ENCODE data around the gene MRPL41. TPM values are rescaled to one million over a fixed set of nuclear protein-coding genes. Genes with fewer than 3 reads are reported as not detected.

Gene MRPL41
- total RNA-seq, 1 experiment from 2014 or later, result 43.0 TPM

DNA sequence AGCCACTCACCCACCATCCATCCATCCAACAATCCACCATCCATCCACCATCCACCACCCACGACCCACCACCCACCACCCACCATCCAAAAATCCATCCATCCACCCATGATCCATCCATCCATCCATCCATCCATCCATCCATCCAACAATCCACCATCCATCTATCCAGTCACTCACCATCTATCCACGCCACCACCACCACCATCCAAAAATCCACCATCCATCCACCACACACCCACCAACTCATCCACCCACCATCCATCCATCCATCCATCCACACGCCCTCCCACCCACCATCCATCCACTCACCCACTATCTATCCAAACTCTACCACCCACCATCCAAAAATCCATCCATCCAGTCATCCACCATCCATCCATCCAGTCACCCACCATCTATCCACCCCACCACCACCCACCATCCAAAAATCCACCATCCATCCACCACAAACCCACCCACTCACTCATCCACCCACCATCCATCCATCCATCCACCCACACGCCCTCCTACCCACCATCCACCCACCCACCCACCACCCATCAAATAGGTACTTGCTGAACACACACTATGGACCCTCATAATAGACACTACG lies 18.0 kb downstream of the MRPL41 start:
- TF ChIP-seq, protein P1, sequence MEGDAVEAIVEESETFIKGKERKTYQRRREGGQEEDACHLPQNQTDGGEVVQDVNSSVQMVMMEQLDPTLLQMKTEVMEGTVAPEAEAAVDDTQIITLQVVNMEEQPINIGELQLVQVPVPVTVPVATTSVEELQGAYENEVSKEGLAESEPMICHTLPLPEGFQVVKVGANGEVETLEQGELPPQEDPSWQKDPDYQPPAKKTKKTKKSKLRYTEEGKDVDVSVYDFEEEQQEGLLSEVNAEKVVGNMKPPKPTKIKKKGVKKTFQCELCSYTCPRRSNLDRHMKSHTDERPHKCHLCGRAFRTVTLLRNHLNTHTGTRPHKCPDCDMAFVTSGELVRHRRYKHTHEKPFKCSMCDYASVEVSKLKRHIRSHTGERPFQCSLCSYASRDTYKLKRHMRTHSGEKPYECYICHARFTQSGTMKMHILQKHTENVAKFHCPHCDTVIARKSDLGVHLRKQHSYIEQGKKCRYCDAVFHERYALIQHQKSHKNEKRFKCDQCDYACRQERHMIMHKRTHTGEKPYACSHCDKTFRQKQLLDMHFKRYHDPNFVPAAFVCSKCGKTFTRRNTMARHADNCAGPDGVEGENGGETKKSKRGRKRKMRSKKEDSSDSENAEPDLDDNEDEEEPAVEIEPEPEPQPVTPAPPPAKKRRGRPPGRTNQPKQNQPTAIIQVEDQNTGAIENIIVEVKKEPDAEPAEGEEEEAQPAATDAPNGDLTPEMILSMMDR (IDR thresholded peaks at IDR 0.05; ENCODE audit: unreplicated experiment), result no peak
- no peaks in the 10 kb centered on the region for H3K27me3 Mint-ChIP-seq (ENCODE audit: insufficient read depth, unreplicated experiment)
- H3K36me3 Mint-ChIP-seq (ENCODE audit: insufficient read depth, unreplicated experiment), result peaks cover 46% of the 10 kb centered on the region
- ChIA-PET CTCF (no interaction called here), POLR2A (interaction anchor here (1.0 kb wide), 1 partner anchor 9 kb away, joined by 3 read pairs; the partner anchor contains the start of gene DPH7)
- peak overlapping the region; percentile 63 for H3K27ac Mint-ChIP-seq (ENCODE audit: low read depth, unreplicated experiment)
- no peaks in the 10 kb centered on the region for H3K4me1 Mint-ChIP-seq (ENCODE audit: insufficient read depth, unreplicated experiment)
- intact Hi-C loops (cut with micrococcal nuclease), result no loop called here
- BruUV-seq (replicated peaks), result no TSS peak
- no peak for DNase-seq (ENCODE audit: unreplicated experiment)
- no peaks in the 10 kb centered on the region for H3K9me3 Mint-ChIP-seq (ENCODE audit: unreplicated experiment)
- H3K4me3 Mint-ChIP-seq (ENCODE audit: unreplicated experiment), result no peak overlapping the region

DNA sequence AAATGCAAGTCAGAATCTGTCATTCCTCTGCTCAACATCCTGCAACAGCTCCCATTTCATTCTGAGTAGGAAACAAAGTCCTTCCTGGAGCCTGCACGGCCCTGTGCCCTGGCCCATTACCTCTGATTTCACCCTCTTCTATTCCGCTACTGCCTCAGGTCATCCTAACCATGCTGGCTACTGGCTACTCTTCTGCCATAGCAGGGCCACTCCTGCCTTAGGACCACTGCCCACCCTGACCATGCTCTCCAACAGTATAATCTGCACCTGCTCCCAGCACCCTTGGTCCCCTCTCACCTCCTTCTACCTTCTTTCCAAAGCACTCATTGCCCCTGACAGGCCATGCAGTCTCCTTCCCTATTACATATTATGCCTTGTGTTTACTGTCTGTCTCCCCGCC lies 18.9 kb downstream of the MRPL41 start:
- no peaks in the 10 kb centered on the region for H3K9me3 Mint-ChIP-seq (ENCODE audit: unreplicated experiment)
- no peaks in the 10 kb centered on the region for H3K27me3 Mint-ChIP-seq (ENCODE audit: insufficient read depth, unreplicated experiment)
- POLR2A ChIA-PET, result interaction anchor here (1.0 kb wide), 1 partner anchor 8 kb away, joined by 3 read pairs; the partner anchor contains the start of gene DPH7
- CTCF ChIA-PET, result interaction anchor here (0.6 kb wide), 1 partner anchor 285 kb away, joined by 3 read pairs; no protein-coding TSS in a partner anchor
- H3K27ac Mint-ChIP-seq (ENCODE audit: low read depth, unreplicated experiment), result no peak overlapping the region
- intact Hi-C loops (cut with micrococcal nuclease), result no loop called here
- peaks cover 55% of the 10 kb centered on the region for H3K36me3 Mint-ChIP-seq (ENCODE audit: insufficient read depth, unreplicated experiment)
- TF ChIP-seq, protein P1 (IDR thresholded peaks at IDR 0.05; ENCODE audit: unreplicated experiment), result no peak
- no peak for DNase-seq (ENCODE audit: unreplicated experiment)
- no peak overlapping the region for H3K4me3 Mint-ChIP-seq (ENCODE audit: unreplicated experiment)
- no TSS peak for BruUV-seq (replicated peaks)
- peaks cover 6% of the 10 kb centered on the region for H3K4me1 Mint-ChIP-seq (ENCODE audit: insufficient read depth, unreplicated experiment)

DNA sequence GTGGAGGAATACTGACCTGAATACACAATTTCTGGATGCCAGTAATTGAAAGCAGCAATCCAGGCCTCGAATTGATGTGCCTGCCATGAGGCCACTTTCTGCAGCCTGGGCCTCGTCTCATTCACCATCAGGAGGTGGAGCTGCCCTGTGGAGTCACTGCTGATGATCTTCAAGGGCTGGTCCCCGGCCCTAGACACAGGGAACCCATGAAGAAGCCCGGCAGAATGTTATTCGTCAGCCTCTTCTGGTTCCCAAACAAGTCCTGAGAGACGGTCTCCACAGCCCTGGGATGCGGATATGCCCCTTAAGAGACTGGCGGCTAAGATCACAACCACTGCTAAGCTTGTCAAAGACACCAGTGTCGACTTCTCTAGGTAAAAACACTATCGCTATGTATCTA lies 22.5 kb downstream of the MRPL41 start:
- ChIA-PET CTCF (no interaction called here), POLR2A (interaction anchor here (0.8 to 0.9 kb wide), 2 partner anchors 11 to 136 kb away, joined by 3 read pairs; no protein-coding TSS in a partner anchor)
- intact Hi-C loops (cut with micrococcal nuclease), result no loop called here
- Mint-ChIP-seq H3K9me3 (ENCODE audit: unreplicated experiment) (no peaks in the 10 kb centered on the region), H3K4me3 (ENCODE audit: unreplicated experiment) (no peak overlapping the region), H3K27ac (ENCODE audit: low read depth, unreplicated experiment) (no peak overlapping the region), H3K36me3 (ENCODE audit: insufficient read depth, unreplicated experiment) (peaks cover 74% of the 10 kb centered on the region), H3K4me1 (ENCODE audit: insufficient read depth, unreplicated experiment) (peaks cover 8% of the 10 kb centered on the region), H3K27me3 (ENCODE audit: insufficient read depth, unreplicated experiment) (no peaks in the 10 kb centered on the region)
- TF ChIP-seq, protein P1 (IDR thresholded peaks at IDR 0.05; ENCODE audit: unreplicated experiment), result no peak
- DNase-seq (ENCODE audit: unreplicated experiment), result no peak
- no TSS peak for BruUV-seq (replicated peaks)

DNA sequence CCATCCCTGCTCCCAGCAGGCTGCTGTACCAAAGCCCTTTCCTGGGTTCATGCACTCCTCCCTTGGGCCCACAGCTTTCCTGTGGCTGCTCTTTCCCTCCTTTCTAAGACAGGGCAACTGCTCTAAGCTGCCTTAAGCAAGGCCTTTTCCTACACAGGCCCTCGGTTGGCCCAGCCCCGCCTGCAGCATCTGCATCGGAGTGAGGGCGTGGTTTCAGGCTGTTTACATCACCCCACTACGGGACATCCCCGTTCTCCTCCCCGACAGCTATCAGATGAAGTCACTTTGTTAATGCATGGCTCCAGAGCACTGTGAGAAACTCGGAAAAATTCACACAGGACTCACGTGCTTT lies 23.7 kb downstream of the MRPL41 start:
- Mint-ChIP-seq H3K9me3 (ENCODE audit: unreplicated experiment) (no peaks in the 10 kb centered on the region), H3K36me3 (ENCODE audit: insufficient read depth, unreplicated experiment) (peaks cover 67% of the 10 kb centered on the region), H3K4me3 (ENCODE audit: unreplicated experiment) (no peak overlapping the region), H3K27ac (ENCODE audit: low read depth, unreplicated experiment) (no peak overlapping the region), H3K4me1 (ENCODE audit: insufficient read depth, unreplicated experiment) (peaks cover 8% of the 10 kb centered on the region), H3K27me3 (ENCODE audit: insufficient read depth, unreplicated experiment) (no peaks in the 10 kb centered on the region)
- BruUV-seq (replicated peaks), result no TSS peak
- TF ChIP-seq, protein P1 (IDR thresholded peaks at IDR 0.05; ENCODE audit: unreplicated experiment), result no peak
- ChIA-PET CTCF (no interaction called here), POLR2A (interaction anchor here (0.6 kb wide), 1 partner anchor 37 kb away, joined by 3 read pairs; no protein-coding TSS in a partner anchor)
- no peak for DNase-seq (ENCODE audit: unreplicated experiment)
- intact Hi-C loops (cut with micrococcal nuclease), result loop anchor here (5.0 kb wide), 1 partner anchor 37 kb away; no protein-coding TSS in a partner anchor

All from MCF 10A (cell line).